Erythroblast (primary cell): ENCODE results near the gene OPRM1.
"Not testable (repeated sequence)": the region's sequence is repeated elsewhere in the genome, so short reads cannot be mapped to it uniquely, and the experiment has no call there.

Experiments
- DNase-seq, 2 experiments: peaks; one replicate each; lab custom pipeline; 2025; lab: John Stamatoyannopoulos, UW
- GATA1 ChIP-seq: IDR thresholded peaks from 2 replicates; pipeline ENCODE4 v1.6.1; 2011; ENCODE audit warnings: low read depth, mild to moderate bottlenecking, control low read depth, low read length, moderate library complexity
- POLR2A ChIP-seq: IDR thresholded peaks from 2 replicates; pipeline ENCODE4 v1.6.1; 2011; ENCODE audit warnings: mild to moderate bottlenecking, low read length

OPRM1 gene

DNA sequence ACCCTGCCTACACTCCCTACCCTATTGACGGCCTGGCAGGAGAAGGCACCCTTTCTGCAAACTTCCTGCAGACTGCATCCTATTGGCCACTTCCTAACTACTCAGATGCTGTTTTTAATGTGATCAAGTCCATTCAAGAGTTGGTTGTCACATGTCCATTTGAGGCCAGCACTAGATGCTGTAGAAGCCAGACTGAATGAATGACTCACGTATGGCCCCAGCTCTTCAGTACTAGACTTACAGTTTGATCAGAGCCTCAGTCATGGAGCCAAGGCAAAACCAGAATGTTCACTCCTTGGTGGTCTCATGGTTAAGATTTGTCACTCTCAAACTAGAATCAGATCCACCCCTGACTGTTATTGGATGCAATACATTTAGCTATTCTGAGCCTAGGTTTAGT lies 101.7 kb downstream of the OPRM1 start:
- TF ChIP-seq POLR2A (no peak), GATA1 (no peak)

DNA sequence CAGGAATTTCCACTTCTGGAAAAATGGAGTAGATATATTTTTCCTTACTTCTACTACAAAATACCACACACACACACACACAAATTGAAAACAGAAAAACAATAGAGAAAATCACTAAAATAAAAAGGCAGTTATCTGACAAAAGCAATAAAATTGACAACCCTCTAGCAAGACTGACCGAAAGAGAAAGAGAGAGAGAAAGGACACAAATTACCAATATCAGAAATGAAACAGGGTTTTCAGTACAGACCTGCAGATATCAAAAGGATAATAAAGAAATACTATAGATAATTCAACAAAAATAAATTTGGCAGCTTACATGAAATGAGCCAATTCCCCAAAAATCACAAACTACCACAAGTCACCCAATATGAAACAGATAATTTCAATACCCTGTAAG lies 104.7 kb downstream of the OPRM1 start:
- DNase-seq = no peak
- no peak for TF ChIP-seq POLR2A
- no peak for TF ChIP-seq GATA1

More for the DNA sequence above, 101.7 kb downstream of the OPRM1 start:
- DNase-seq = no peak

DNA sequence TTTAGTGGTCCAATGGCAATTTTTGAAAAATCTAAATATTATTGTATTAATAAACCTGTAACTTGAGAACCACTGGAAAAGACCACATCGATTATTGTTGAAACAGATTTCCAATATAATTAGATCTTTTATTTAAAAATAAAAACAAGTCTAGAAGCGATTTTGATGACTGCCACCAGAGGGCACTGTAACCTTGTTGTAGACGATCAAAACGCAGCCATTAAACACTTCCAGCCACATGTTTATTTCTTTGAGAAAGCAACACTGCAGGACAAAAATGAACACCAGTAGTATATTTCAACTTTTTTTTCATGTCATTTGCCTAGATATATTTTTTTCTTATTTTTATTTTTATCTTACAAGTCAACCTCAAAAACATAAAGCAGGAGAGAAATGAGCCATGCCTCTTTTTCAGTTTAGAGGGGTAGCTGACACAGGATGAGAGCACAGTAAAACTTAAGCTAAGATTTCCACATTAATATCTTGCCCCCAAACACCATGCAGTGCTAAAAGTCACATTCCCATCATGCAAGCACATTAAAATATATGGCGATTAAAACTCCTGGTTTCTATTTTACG lies 115.4 kb downstream of the OPRM1 start:
- no peak for TF ChIP-seq POLR2A
- no peak for TF ChIP-seq GATA1
- DNase-seq = peak; percentile 71 to 86

GRCh38 chr6:154156135-154156896 lies 117.3 kb downstream of the OPRM1 start:
- TF ChIP-seq POLR2A = no peak
- TF ChIP-seq GATA1 = no peak
- peak; percentile 15 to 16 for DNase-seq

- DNase-seq = no peak
- TF ChIP-seq GATA1 = no peak
- TF ChIP-seq POLR2A = no peak
Observed at GRCh38 chr6:154157082-154157481, 118.0 kb downstream of the OPRM1 start.

DNA sequence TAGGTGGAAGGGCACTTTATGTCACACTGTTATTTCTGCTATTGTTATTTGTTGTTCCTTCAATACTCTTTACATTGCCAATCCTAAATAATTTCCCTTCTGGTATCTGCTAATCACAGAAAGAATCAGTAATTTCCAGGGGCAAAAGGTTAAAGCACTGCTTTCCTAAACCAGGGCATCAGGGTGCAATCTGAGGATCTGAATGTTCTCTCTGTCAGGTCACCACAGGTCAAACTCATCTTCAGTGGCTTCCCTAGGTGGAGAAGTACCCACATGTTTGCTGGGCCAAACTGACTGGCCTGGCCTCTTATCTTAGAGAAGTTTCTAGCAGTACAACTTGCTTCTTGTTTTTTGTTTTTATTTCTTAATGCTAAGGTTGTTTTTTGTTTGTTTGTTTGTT lies 118.7 kb downstream of the OPRM1 start:
- no peak for DNase-seq
- TF ChIP-seq POLR2A (no peak), GATA1 (no peak)

GRCh38 chr6:154159126-154159525 lies 120.1 kb downstream of the OPRM1 start:
- DNase-seq = no peak
- TF ChIP-seq GATA1 = no peak

DNA sequence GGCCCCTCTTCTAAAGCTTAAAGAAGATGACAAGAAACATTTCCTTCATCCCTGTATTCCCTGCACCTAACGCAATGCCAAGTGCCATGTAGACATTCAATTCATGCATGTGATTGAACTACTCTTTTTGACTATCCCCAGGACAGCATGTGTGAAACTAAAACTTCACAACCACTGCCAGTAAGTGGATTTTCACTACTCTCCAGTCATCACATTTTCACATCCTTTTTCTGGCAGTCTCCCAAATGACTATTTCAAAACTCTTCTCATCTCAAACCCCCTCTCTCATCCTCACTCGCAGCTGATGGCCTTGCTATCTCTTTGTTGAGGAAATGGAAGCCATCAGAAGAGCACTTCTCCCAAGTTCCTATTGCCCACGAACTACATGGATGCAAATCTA lies 122.6 kb downstream of the OPRM1 start:
- no peak for DNase-seq
- TF ChIP-seq GATA1 (no peak), POLR2A (no peak)

DNA sequence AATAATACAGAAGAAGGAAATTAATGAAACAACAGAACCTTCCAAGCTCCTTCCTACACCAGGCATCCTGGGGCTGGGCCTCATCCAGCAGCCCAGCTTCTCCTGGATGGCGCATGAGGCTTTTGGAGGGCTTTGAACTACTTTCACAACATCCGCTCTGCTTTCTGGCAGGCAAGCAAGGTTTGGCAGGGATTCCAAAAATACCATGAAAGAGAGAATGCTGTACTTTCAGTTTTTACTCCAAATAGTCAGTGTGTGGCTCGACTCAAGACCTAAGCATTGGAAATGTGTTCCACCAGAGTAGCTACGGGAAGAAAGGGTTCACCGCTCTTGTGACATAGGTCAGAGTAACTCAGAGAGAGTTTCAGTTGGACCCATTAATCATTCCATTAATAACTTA lies 125.4 kb downstream of the OPRM1 start:
- DNase-seq = no peak

DNA sequence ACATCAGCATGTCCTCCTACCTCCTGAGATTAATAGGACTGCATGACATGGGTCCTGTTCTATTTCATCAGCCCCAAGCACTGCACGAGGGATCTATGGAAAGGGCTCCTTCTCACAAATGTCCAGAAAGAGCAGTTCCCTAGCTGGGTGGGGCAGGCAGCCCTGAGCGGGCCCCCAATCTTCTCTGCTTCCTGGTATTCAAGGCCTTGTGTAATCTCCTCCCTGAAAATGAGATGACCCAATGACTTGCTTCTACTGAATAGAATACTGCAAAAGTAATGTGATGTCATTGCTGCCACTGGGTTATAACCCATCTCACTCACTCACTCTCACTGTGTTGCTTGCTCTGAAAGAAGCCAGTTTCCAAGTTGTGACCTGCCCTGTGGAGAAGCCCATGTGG lies 126.4 kb downstream of the OPRM1 start:
- no peak for TF ChIP-seq POLR2A
- no peak for TF ChIP-seq GATA1
- DNase-seq = no peak

More for the DNA sequence above, 125.4 kb downstream of the OPRM1 start:
- no peak for TF ChIP-seq POLR2A
- no peak for TF ChIP-seq GATA1

DNA sequence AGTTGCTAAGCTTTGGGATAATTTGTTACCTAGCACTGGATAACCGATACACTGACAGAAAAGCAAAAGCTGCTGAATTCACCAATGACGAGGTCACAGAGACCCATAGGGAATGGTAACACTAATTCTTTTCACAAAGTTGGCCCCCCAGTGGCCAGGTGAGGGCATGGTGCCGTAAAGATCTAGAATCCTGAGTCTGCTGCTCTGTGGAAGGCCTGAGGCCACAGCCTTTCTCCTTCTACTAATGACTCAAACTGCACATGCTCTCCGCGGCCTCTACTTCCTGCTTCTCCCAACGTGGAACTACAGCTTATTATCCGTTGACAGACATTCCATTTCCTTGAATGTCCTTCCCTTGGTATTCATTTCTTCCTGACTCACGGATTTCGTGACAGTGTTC lies 127.1 kb downstream of the OPRM1 start:
- TF ChIP-seq GATA1 = no peak
- TF ChIP-seq POLR2A = no peak
- no peak for DNase-seq

- TF ChIP-seq POLR2A (no peak), GATA1 (no peak)
- DNase-seq = no peak
Observed at GRCh38 chr6:154167126-154167525, 128.1 kb downstream of the OPRM1 start.

DNA sequence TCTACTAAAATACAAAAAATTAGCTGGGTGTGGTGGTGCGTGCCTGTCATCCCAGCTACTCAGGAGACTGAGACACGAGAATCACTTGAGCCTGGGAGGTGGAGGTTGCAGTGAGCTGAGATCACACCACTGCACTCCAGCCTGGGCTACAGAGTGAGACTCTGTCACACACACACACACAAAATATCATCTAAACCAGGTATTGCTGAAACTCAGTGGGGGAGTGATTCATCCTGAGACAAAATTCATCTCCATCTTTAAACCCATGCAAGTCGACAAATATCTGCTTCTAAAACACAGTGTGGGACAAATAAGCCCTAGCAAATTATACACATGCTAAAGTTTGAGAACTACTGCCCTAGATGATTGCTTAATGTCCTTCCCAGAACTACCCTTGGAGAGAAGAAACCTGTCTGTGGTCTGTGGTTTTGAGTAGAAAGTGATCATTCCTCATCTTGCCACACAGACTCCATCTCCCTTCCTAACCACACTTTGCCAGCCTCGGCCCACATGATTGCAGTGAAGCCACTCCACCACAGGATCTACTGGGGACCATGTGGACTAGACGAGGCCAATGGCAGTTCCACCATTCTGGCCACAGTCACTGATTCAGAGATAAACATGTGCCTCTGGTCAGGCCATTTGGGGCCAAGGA lies 130.3 kb downstream of the OPRM1 start:
- no peak for DNase-seq
- TF ChIP-seq GATA1 (no peak), POLR2A (no peak)

GRCh38 chr6:154170106-154170505 lies 131.1 kb downstream of the OPRM1 start:
- no peak for TF ChIP-seq GATA1
- no peak for DNase-seq

DNA sequence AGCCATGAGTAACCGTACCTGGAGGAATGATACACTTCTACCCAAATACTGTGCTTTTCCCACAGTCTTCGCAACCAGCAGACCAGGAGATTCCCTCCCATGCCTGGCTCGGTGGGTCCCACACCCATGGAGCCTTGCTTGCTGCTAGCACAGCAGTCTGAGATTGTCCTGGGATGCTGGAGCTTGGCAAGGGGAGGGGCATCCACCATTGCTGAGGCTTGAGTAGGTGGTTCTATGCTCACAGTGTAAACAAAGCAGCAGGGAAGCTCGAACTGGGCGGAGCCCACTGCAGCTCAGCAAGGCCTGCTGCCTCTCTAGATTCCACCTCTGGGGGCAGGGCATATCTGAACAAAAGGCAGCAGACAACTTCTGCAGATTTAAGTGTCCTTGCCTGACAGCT lies 133.4 kb downstream of the OPRM1 start:
- not testable (repeated sequence) for DNase-seq
